Measurements from ENCODE around the gene SNX25. TPM values are rescaled to one million over a fixed set of nuclear protein-coding genes. Genes with fewer than 3 reads are reported as not detected.
"Not testable (repeated sequence)": the region's sequence is repeated elsewhere in the genome, so short reads cannot be mapped to it uniquely, and the experiment has no call there.

SNX25 gene
- polyA plus RNA-seq (ENCODE audit: insufficient read length in 4 of 4): 10 to 100 TPM; 24.3 to 27.9 (median 25.1) TPM

- no peak for DNase-seq (ENCODE audit: low read depth in 4 of 4, low spot score in 3 of 4)
Observed at GRCh38 chr4:185209031-185209851, at the start of gene SNX25. Gene SNX25 (plus strand): TSS chr4:185209598. CDS start chr4:185209827, 229 bp downstream.

GRCh38 chr4:185165605-185166063, 43.8 kb upstream of the SNX25 start:
- DNase-seq (ENCODE audit: low read depth in 4 of 4, low spot score in 3 of 4): no peak

- DNase-seq (ENCODE audit: low read depth in 4 of 4, low spot score in 3 of 4): no peak
Observed at GRCh38 chr4:185167234-185167633, 42.2 kb upstream of the SNX25 start.

GRCh38 chr4:185171373-185172071, 37.9 kb upstream of the SNX25 start:
- DNase-seq (ENCODE audit: low read depth in 4 of 4, low spot score in 3 of 4): no peak

- no peak for DNase-seq (ENCODE audit: low read depth in 4 of 4, low spot score in 3 of 4)
Observed at GRCh38 chr4:185179488-185179887, 29.9 kb upstream of the SNX25 start.

GRCh38 chr4:185182239-185182638, 27.2 kb upstream of the SNX25 start:
- DNase-seq (ENCODE audit: low read depth in 4 of 4, low spot score in 3 of 4): no peak

- peak; percentile 72 to 84 (median 78) for DNase-seq (ENCODE audit: low read depth in 4 of 4, low spot score in 3 of 4)
Observed at GRCh38 chr4:185183622-185184281, 25.6 kb upstream of the SNX25 start.

- DNase-seq (ENCODE audit: low read depth in 4 of 4, low spot score in 3 of 4): no peak
Observed at GRCh38 chr4:185186769-185187168, 22.6 kb upstream of the SNX25 start.

GRCh38 chr4:185189606-185190305, 19.6 kb upstream of the SNX25 start:
- no peak for DNase-seq (ENCODE audit: low read depth in 4 of 4, low spot score in 3 of 4)

GRCh38 chr4:185190306-185190856, 19.0 kb upstream of the SNX25 start:
- no peak for DNase-seq (ENCODE audit: low read depth in 4 of 4, low spot score in 3 of 4)

- no peak for DNase-seq (ENCODE audit: low read depth in 4 of 4, low spot score in 3 of 4)
Observed at GRCh38 chr4:185192059-185192458, 17.3 kb upstream of the SNX25 start.

GRCh38 chr4:185194924-185195888, 14.2 kb upstream of the SNX25 start:
- no peak for DNase-seq (ENCODE audit: low read depth in 4 of 4, low spot score in 3 of 4)

GRCh38 chr4:185196437-185196836, 13.0 kb upstream of the SNX25 start:
- no peak for DNase-seq (ENCODE audit: low read depth in 4 of 4, low spot score in 3 of 4)

GRCh38 chr4:185198189-185198588, 11.2 kb upstream of the SNX25 start:
- DNase-seq (ENCODE audit: low read depth in 4 of 4, low spot score in 3 of 4): not testable (repeated sequence)

GRCh38 chr4:185201977-185202962, 7.1 kb upstream of the SNX25 start:
- DNase-seq (ENCODE audit: low read depth in 4 of 4, low spot score in 3 of 4): no peak

- no peak for DNase-seq (ENCODE audit: low read depth in 4 of 4, low spot score in 3 of 4)
Observed at GRCh38 chr4:185202984-185203485, 6.4 kb upstream of the SNX25 start.

GRCh38 chr4:185203486-185204237, 5.7 kb upstream of the SNX25 start, which contains the start of gene CFAP97:
Gene CFAP97 (minus strand): TSS chr4:185204000. CDS start chr4:185191196, 12,804 bp downstream.
- no peak for DNase-seq (ENCODE audit: low read depth in 4 of 4, low spot score in 3 of 4)

Measured in right renal pelvis (tissue), 4 donors.